ENCODE measurements around the gene FIBCD1. TPM values are rescaled to one million over a fixed set of nuclear protein-coding genes. Genes with fewer than 3 reads are reported as not detected.

The FIBCD1 gene
- total RNA-seq, 1 donor from 2014 or later, result 0.53 TPM

- DNase-seq (ENCODE audit: extremely low spot score, unreplicated experiment), result no peak
- Mint-ChIP-seq H3K36me3 (peaks cover 16% of the 10 kb centered on the region), H3K27me3 (no peaks in the 10 kb centered on the region), H3K4me1 (ENCODE audit: unreplicated experiment) (no peaks in the 10 kb centered on the region), H3K9me3 (no peaks in the 10 kb centered on the region), H3K27ac (no peak overlapping the region), H3K4me3 (no peak overlapping the region)
- no peak for TF ChIP-seq CTCF (conservative IDR thresholded peaks at IDR 0.05)
Observed at GRCh38 chr9:130883479-130883878, 55.6 kb downstream of the FIBCD1 start.

- no peaks in the 10 kb centered on the region for H3K4me1 Mint-ChIP-seq (ENCODE audit: unreplicated experiment)
- no peaks in the 10 kb centered on the region for H3K9me3 Mint-ChIP-seq
- no peaks in the 10 kb centered on the region for H3K27me3 Mint-ChIP-seq
- no peak overlapping the region for H3K27ac Mint-ChIP-seq
- H3K36me3 Mint-ChIP-seq, result peaks cover 16% of the 10 kb centered on the region
- no peak for DNase-seq (ENCODE audit: extremely low spot score, unreplicated experiment)
- TF ChIP-seq CTCF (conservative IDR thresholded peaks at IDR 0.05), result no peak
- no peak overlapping the region for H3K4me3 Mint-ChIP-seq
Observed at GRCh38 chr9:130882696-130883225, 56.3 kb downstream of the FIBCD1 start.

GRCh38 chr9:130881516-130881915, 57.5 kb downstream of the FIBCD1 start:
- H3K27me3 Mint-ChIP-seq, result no peaks in the 10 kb centered on the region
- H3K27ac Mint-ChIP-seq, result no peak overlapping the region

GRCh38 chr9:130880599-130881220, 58.3 kb downstream of the FIBCD1 start:
- H3K36me3 Mint-ChIP-seq, result peaks cover 14% of the 10 kb centered on the region
- no peak overlapping the region for H3K4me3 Mint-ChIP-seq
- no peak for TF ChIP-seq CTCF (conservative IDR thresholded peaks at IDR 0.05)
- no peaks in the 10 kb centered on the region for H3K9me3 Mint-ChIP-seq
- H3K27me3 Mint-ChIP-seq, result no peaks in the 10 kb centered on the region
- H3K27ac Mint-ChIP-seq, result no peak overlapping the region
- no peak for DNase-seq (ENCODE audit: extremely low spot score, unreplicated experiment)
- H3K4me1 Mint-ChIP-seq (ENCODE audit: unreplicated experiment), result no peaks in the 10 kb centered on the region

More at GRCh38 chr9:130881516-130881915, 57.5 kb downstream of the FIBCD1 start:
- no peak overlapping the region for H3K4me3 Mint-ChIP-seq
- no peak for DNase-seq (ENCODE audit: extremely low spot score, unreplicated experiment)
- H3K4me1 Mint-ChIP-seq (ENCODE audit: unreplicated experiment), result no peaks in the 10 kb centered on the region
- TF ChIP-seq CTCF (conservative IDR thresholded peaks at IDR 0.05), result no peak
- H3K36me3 Mint-ChIP-seq, result peaks cover 14% of the 10 kb centered on the region
- H3K9me3 Mint-ChIP-seq, result no peaks in the 10 kb centered on the region

GRCh38 chr9:130879863-130880411, 59.1 kb downstream of the FIBCD1 start:
- no peaks in the 10 kb centered on the region for H3K9me3 Mint-ChIP-seq
- DNase-seq (ENCODE audit: extremely low spot score, unreplicated experiment), result no peak
- H3K4me3 Mint-ChIP-seq, result no peak overlapping the region
- H3K4me1 Mint-ChIP-seq (ENCODE audit: unreplicated experiment), result no peaks in the 10 kb centered on the region
- H3K27me3 Mint-ChIP-seq, result no peaks in the 10 kb centered on the region
- H3K36me3 Mint-ChIP-seq, result peaks cover 19% of the 10 kb centered on the region
- no peak for TF ChIP-seq CTCF (conservative IDR thresholded peaks at IDR 0.05)
- no peak overlapping the region for H3K27ac Mint-ChIP-seq
